ENCODE measurements around the gene CDK10.
"Not testable (repeated sequence)": the region's sequence is repeated elsewhere in the genome, so short reads cannot be mapped to it uniquely, and the experiment has no call there.

Gene CDK10

GRCh38 chr16:89668790-89669158 lies 17.7 kb upstream of the CDK10 start:
- no peak for DNase-seq

GRCh38 chr16:89669755-89670154 lies 16.7 kb upstream of the CDK10 start:
- no peak for DNase-seq

GRCh38 chr16:89670496-89671431 lies 15.7 kb upstream of the CDK10 start:
- DNase-seq: no peak

- DNase-seq: not testable (repeated sequence)
Measured at GRCh38 chr16:89671565-89671964, 14.9 kb upstream of the CDK10 start.

GRCh38 chr16:89672177-89672941 lies 14.1 kb upstream of the CDK10 start:
- no peak for DNase-seq

- DNase-seq: no peak
Measured at GRCh38 chr16:89678258-89678657, 8.2 kb upstream of the CDK10 start.

- DNase-seq: no peak
Measured at GRCh38 chr16:89685916-89686315, 573 bp upstream of the CDK10 start.

GRCh38 chr16:89687092-89687940 lies 827 bp downstream of the CDK10 start:
- DNase-seq: no peak

GRCh38 chr16:89688395-89688794 lies 1.9 kb downstream of the CDK10 start:
- DNase-seq: no peak

- DNase-seq: no peak
Measured at GRCh38 chr16:89689142-89689541, 2.7 kb downstream of the CDK10 start.

- not testable (repeated sequence) for DNase-seq
Measured at GRCh38 chr16:89689621-89690020, 3.1 kb downstream of the CDK10 start.

- no peak for DNase-seq
Measured at GRCh38 chr16:89690392-89690901, 4.0 kb downstream of the CDK10 start.

GRCh38 chr16:89691231-89691985 lies 4.9 kb downstream of the CDK10 start:
- no peak for DNase-seq

- DNase-seq: no peak
Measured at GRCh38 chr16:89691986-89692569, 5.6 kb downstream of the CDK10 start.

- no peak for DNase-seq
Measured at GRCh38 chr16:89693289-89693731, 6.8 kb downstream of the CDK10 start.

GRCh38 chr16:89693931-89694783 lies 7.7 kb downstream of the CDK10 start:
- DNase-seq: no peak

GRCh38 chr16:89694784-89695085 lies 8.2 kb downstream of the CDK10 start:
- DNase-seq: not testable (repeated sequence)

GRCh38 chr16:89695086-89695874 lies 8.8 kb downstream of the CDK10 start:
- DNase-seq: no peak

- DNase-seq: no peak
Measured at GRCh38 chr16:89695875-89696669, 9.6 kb downstream of the CDK10 start.

Measured in DMS153 (cell line).